Progenitor cell of endocrine pancreas (in vitro differentiated cells): ENCODE data around the gene FOSB. TPM values are rescaled to one million over a fixed set of nuclear protein-coding genes. Genes with fewer than 3 reads are reported as not detected.
A peak's percentile ranks its signal among the peaks of the same experiment; 100 is the strongest.

Experiments
- DNase-seq: peaks from one replicate; pipeline ENCODE4 v3.0.0; 2021; ENCODE audit warnings: low spot score; ENCODE audit not compliant: unreplicated experiment
- H3K27ac Mint-ChIP-seq: 2 replicates; pipeline ENCODE4 v1.8.0; 2021; ENCODE audit warnings: mild to moderate bottlenecking, moderate library complexity, mixed read lengths
- H3K27me3 Mint-ChIP-seq: 2 replicates; pipeline ENCODE4 v1.8.0; 2021; ENCODE audit warnings: mixed read lengths
- H3K36me3 Mint-ChIP-seq: 2 replicates; pipeline ENCODE4 v1.8.0; 2022; ENCODE audit warnings: mixed read lengths; ENCODE audit not compliant: insufficient read depth
- H3K4me1 Mint-ChIP-seq: 2 replicates; pipeline ENCODE4 v1.8.0; 2021; ENCODE audit warnings: low read depth, mixed read lengths
- H3K4me3 Mint-ChIP-seq: 2 replicates; pipeline ENCODE4 v1.8.0; 2021; ENCODE audit warnings: low read depth, mild to moderate bottlenecking, moderate library complexity, mixed read lengths
- H3K9me3 Mint-ChIP-seq: 2 replicates; pipeline ENCODE4 v1.8.0; 2021; ENCODE audit warnings: low read depth, mixed read lengths
- CTCF ChIP-seq: fragments of 200-600 bp; sonication (generic); IDR thresholded peaks from one replicate; pipeline ENCODE4 v1.5.0; 2021; ENCODE audit warnings: antibody characterized with exemption, mild to moderate bottlenecking; ENCODE audit not compliant: unreplicated experiment
- total RNA-seq: library from RNA; stranded (reverse); gene quantifications from 2 replicates; pipeline ENCODE4 v1.2.1, GENCODE V29; 2021

The FOSB gene
- total RNA-seq, 1 donor from 2014 or later: 7.3 TPM

- Mint-ChIP-seq H3K9me3 (no peaks in the 10 kb centered on the region), H3K4me1 (peaks cover 4% of the 10 kb centered on the region), H3K27me3 (no peaks in the 10 kb centered on the region), H3K27ac (no peak overlapping the region), H3K4me3 (no peak overlapping the region), H3K36me3 (no peaks in the 10 kb centered on the region)
- no peak for TF ChIP-seq CTCF
- DNase-seq: no peak
Observed at GRCh38 chr19:45463241-45463640, 4.6 kb upstream of the FOSB start.

- H3K4me1 Mint-ChIP-seq: peaks cover 8% of the 10 kb centered on the region
- H3K4me3 Mint-ChIP-seq: no peak overlapping the region
- DNase-seq: no peak
- H3K27ac Mint-ChIP-seq: no peak overlapping the region
- H3K9me3 Mint-ChIP-seq: no peaks in the 10 kb centered on the region
- no peak for TF ChIP-seq CTCF
- H3K27me3 Mint-ChIP-seq: no peaks in the 10 kb centered on the region
- H3K36me3 Mint-ChIP-seq: no peaks in the 10 kb centered on the region
Observed at GRCh38 chr19:45464274-45464673, 3.5 kb upstream of the FOSB start.

GRCh38 chr19:45464852-45465441 lies 2.8 kb upstream of the FOSB start:
- Mint-ChIP-seq H3K27me3 (no peaks in the 10 kb centered on the region), H3K4me1 (peaks cover 11% of the 10 kb centered on the region), H3K27ac (no peak overlapping the region), H3K9me3 (no peaks in the 10 kb centered on the region), H3K4me3 (no peak overlapping the region), H3K36me3 (no peaks in the 10 kb centered on the region)
- no peak for DNase-seq
- no peak for TF ChIP-seq CTCF

GRCh38 chr19:45467115-45467455 lies 711 bp upstream of the FOSB start:
- Mint-ChIP-seq H3K4me1 (peaks cover 11% of the 10 kb centered on the region), H3K36me3 (no peaks in the 10 kb centered on the region), H3K9me3 (no peaks in the 10 kb centered on the region), H3K4me3 (peak overlapping the region; percentile 84), H3K27me3 (peaks cover 6% of the 10 kb centered on the region), H3K27ac (peak overlapping the region; percentile 73)
- TF ChIP-seq CTCF: no peak
- DNase-seq: no peak

- peak overlapping the region; percentile 97 for H3K27ac Mint-ChIP-seq
- peaks cover 15% of the 10 kb centered on the region for H3K27me3 Mint-ChIP-seq
- no peak for TF ChIP-seq CTCF
- no peaks in the 10 kb centered on the region for H3K9me3 Mint-ChIP-seq
- H3K4me1 Mint-ChIP-seq: peaks cover 17% of the 10 kb centered on the region
- no peaks in the 10 kb centered on the region for H3K36me3 Mint-ChIP-seq
- no peak for DNase-seq
- peak overlapping the region; percentile 84 for H3K4me3 Mint-ChIP-seq
Observed at GRCh38 chr19:45468159-45468651, 409 bp downstream of the FOSB start.
